Ecto neural progenitor cell (in vitro differentiated cells): ENCODE measurements around the gene AURKA.
"Not testable (repeated sequence)": the region's sequence is repeated elsewhere in the genome, so short reads cannot be mapped to it uniquely, and the experiment has no call there.

ENCODE experiments used
- DNase-seq: peaks from one replicate; pipeline ENCODE4 v3.0.0-alpha.2; 2018; ENCODE audit warnings: low spot score

Gene AURKA

GRCh38 chr20:56420940-56421688 lies 29.1 kb upstream of the AURKA start:
- DNase-seq = no peak

GRCh38 chr20:56420028-56420427 lies 28.0 kb upstream of the AURKA start:
- no peak for DNase-seq

GRCh38 chr20:56418385-56418861 lies 26.4 kb upstream of the AURKA start:
- no peak for DNase-seq

DNA sequence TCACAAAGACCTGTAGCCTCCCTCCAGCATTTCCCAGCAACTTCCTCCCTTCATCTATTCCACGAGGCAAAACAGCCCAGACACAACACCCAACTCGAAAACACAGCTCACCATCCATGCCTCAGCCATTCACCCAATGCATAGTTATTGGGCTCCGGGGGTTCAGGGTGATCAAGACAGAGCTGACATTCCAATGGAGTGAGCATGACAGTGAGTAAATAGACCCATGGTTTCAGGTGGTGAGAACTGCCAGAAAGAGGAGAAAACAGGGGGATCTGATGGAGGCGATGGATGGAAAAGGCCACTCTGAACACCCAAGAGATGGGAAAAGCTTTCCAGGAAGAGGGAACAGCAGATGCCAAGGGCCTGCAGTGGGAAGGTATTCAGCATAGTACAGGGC lies 25.9 kb upstream of the AURKA start:
- DNase-seq = no peak

GRCh38 chr20:56417402-56417801 lies 25.4 kb upstream of the AURKA start:
- no peak for DNase-seq

DNA sequence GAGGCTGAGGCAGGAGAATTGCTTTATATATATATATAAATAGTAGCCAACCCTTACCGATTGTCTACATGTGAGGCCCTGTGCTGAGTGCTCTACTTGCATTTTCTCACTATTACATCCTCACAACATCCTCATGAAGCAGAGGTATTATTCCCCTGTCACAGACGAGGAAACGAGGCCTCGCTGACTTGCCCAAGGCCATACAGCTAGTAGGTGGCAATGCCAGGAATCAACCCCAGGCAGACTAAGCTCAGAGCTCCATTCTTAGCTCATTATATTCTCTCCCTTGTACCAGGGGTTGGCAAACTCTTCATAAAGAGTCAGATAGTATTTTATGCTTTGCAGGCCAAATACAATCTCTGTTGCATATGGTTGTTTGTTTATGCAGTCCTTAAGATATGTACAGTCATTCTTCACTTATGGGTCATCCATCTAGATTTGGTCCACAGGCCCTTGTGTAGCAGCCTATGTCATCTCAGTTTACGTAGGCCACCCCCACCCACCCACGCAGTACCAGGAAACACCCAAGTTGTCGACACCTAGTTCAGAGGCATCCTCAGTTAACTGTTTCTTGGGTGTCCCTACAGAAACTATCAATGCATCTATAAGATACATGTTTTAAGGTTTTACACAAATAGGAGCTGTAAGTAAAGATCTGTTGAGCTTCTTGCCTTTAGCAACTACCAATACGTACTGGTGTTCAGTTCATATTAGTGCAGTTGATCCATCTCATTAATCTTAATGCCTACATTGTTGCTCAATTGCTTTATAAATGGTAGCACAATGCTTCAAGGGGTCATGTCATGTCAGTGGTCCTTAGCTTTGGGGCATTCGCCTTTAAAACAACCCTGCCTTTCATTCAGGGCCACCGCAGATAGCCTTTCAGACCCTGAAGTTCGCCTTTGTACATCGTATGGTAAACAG lies 23.1 kb upstream of the AURKA start:
- no peak for DNase-seq

DNA sequence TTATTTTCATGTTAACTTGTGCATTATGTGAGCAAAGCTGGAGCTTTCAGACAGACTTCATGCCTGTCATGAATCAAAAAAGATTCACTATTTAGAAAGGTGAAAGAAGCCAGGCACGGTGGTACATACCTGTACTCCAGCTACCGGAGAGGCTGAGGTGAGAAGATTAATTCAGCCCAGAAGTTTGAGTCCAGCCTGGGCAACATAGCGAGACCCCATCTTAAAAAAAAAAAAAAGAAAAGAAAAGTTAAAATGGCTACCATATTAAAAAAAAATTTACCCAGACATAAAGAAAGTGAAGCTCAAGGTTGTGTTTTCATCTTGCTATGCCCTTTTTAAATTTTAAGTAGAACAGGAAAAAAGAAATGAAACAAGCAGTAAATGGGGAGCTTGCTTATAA lies 20.9 kb upstream of the AURKA start:
- DNase-seq = no peak

DNA sequence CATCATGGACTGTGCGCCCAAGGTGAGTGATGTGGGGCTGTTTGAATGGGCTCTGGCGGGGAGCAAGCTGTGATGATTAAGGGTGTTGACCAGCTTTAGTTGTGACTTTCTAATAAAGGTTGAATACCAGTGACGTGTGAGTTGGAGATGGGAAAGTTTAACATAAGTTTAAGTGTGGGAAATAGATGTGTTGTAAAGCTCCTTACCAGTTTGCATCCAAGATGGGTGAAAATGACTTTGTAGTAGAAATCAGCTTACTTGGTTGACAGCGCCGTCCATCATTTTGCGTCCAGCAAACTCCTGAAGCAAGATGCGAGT lies 20.4 kb upstream of the AURKA start:
- no peak for DNase-seq

GRCh38 chr20:56411759-56412472 lies 19.9 kb upstream of the AURKA start, which contains the start of gene CASS4:
Gene CASS4, plus strand, starts transcription at chr20:56412260. Its CDS starts 199 bp downstream, at chr20:56412459.
- DNase-seq = no peak

DNA sequence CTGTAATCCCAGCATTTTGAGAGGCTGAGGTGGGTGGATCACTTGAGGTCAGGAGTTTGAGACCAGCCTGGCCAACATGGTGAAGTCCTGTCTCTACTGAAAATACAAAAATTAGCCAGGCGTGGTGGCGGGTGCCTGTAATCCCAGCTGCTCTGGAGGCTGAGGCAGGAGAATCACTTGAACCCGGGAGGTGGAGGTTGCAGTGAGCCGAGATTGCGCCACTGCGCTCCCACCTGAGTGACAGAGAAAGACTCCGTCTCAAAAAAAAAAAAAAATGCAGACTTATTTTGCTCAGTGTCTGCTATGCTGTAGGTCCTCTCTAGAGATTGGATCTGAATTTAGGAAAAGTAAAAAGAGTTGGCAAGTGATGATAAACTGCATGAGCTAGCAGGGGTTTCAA lies 19.3 kb upstream of the AURKA start:
- not testable (repeated sequence) for DNase-seq

- no peak for DNase-seq
These were observed 17.9 kb upstream of the AURKA start for GRCh38 chr20:56409956-56410355.

DNA sequence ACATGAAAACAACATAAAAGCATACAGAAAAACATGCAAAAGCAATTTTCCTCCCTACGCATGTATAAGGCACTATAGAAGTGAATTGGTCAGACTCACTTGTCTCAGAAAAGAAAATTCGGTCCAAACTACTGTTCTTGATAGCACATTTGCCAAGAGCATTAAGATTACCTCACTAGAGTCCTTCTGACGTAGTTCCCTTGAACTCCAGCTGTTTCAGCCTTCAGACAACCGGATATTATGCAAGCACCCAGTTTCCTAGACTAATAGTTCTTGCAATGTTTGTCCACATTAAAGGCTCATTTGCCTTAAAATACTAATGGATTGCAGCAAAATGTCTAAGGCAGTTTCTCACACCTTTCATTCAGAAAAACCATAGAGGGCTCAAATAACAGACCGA lies 17.5 kb upstream of the AURKA start:
- no peak for DNase-seq

DNA sequence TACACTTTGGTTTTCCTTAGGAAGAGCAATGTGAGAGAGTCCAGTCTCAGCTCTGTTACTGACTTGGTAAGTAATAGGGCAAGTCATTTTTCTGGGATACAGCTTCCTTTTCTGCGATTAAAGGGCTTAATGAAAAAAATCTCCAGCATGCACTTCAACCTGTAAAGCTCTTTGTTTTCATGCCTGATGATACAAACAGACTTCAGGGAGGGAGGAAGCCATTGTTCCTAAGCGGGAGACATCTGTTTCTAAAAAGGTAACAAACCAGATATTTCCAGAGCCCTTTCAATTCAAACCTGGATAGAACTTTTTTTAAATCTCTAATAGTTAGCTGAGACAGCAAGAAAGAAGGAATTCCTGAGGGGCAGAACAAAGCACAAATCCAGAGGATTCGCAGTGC lies 14.9 kb upstream of the AURKA start:
- no peak for DNase-seq

DNA sequence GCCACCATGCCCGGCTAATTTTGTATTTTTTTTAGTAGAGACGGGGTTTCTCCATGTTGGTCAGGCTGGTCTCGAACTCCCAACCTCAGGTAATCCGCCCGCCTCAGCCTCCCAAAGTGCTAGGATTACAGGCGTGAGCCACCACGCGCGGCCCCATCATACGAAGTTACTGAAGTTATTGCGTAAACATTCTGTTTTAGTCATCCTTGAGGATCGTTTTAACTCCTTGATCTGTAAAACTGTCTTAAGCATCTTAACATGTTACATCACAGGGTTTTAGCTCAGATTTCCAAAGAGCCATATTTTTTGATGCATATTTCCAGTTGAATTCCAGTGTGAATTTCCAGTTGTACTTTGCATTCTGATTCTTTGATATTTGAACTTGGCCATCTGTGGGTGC lies 13.3 kb upstream of the AURKA start:
- DNase-seq = not testable (repeated sequence)

- DNase-seq = no peak
These were observed 11.4 kb upstream of the AURKA start for GRCh38 chr20:56403465-56403864.

- no peak for DNase-seq
These were observed 8.1 kb upstream of the AURKA start for GRCh38 chr20:56400001-56400640.

DNA sequence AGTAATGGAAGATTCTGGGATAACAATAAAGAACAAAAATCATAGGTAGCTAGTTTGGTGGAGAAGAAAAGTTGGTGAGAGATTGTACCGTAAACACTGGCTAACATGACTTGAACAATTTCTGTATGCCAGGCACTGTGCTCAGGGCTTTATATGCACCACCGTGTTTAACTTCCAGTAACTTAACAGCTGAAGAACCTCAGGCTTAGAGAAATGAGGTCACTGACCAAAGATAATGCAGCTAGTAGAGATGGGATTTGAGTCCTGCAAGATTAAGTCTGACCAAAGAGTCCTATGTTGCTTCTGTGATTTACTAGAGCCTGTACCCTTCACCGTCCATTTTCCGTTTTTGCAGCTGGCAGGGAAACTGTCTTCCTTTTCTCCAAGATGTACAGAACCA lies 3.2 kb upstream of the AURKA start:
- DNase-seq = no peak

DNA sequence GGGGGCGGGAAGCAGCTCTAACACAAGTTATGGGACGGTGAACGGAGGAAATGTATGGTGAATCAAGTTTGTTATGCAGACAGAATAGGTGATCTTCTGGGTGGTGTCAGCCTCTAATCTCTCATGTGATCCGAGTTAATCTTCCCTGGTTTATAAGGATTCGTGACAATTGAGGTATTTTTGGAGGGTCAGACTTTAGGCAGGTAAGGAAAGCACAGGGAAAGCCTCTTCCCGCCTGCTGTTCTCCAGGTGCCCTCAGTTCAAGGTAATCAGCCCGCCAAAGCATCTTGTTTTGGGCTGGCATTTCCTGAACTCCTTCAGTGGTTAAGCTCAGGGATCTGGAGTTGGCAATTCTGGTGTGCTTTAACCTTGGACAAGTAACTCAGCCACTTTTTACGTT lies 1.6 kb upstream of the AURKA start:
- DNase-seq = no peak

- no peak for DNase-seq
These were observed 967 bp upstream of the AURKA start for GRCh38 chr20:56392881-56393482.

DNA sequence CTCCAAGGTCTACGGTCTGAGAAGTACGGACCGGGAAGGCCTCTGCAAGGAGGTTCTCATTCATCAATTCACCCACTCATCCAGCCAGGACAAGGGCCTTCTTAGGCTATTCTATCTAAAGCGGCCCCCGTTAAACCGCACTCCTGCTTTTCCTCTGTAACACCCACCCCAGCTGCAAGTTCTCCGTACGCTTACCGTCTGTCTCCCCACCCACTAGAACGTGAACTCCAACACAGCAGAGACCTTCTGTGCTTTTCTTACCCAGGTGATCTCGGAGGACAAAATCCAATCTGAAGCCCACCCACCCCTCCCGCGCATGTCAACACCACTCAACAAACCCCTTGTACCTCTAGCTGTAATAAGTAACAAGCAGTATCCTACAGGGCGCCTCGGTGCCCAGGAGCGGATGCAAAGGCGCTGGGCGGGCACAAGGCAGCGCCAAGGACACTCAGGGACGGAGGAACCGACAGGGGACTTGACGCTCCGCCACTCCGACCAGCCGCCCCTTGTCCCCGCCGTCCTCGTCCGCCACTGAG lies 351 bp downstream of the AURKA start:
- no peak for DNase-seq

DNA sequence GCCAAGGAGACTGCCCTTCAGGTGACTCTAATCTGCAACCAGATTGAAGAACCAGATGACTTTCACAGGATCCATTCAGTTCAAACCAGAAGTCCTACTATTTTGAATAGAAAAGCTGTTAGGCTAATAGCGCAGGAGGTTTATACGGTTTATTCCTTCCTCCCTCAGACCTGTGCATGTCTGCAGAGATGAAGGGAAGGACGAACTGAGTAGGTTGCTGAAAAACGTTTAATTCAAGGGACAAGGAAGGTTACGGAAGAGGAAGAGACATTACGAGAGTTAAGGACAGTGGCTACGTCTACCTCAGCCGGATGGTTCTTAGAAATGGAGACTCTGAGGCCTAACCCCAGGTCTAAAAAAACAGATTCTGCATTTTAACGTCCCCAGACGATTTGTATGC lies 978 bp downstream of the AURKA start:
- DNase-seq = no peak
